Measurements from ENCODE around the gene TSC22D1.

TSC22D1 gene

GRCh38 chr13:44383945-44384344 is 192.2 kb downstream of the TSC22D1 start:
- no peak for TF ChIP-seq REST (IDR thresholded peaks at IDR 0.05; ENCODE audit: insufficient read depth in 1 of 2, low read depth in 2 of 2, low read length in 2 of 2)
- TF ChIP-seq TAF1 (IDR thresholded peaks at IDR 0.05; ENCODE audit: borderline replicate concordance, insufficient read depth, low read length): no peak
- TF ChIP-seq FOXP2 (optimal IDR thresholded peaks at IDR 0.05; ENCODE audit: borderline replicate concordance, extremely low read depth, extremely low read length, insufficient read depth): no peak
- no peak for TF ChIP-seq POLR2AphosphoS5 (IDR thresholded peaks at IDR 0.05; ENCODE audit: low read depth, low read length)
- TF ChIP-seq SIN3A (IDR thresholded peaks at IDR 0.05; ENCODE audit: borderline replicate concordance, insufficient read depth, low read length): no peak

- TF ChIP-seq POLR2AphosphoS5 (IDR thresholded peaks at IDR 0.05; ENCODE audit: low read depth, low read length) (no peak), SIN3A (IDR thresholded peaks at IDR 0.05; ENCODE audit: borderline replicate concordance, insufficient read depth, low read length) (no peak), REST (IDR thresholded peaks at IDR 0.05; ENCODE audit: insufficient read depth in 1 of 2, low read depth in 2 of 2, low read length in 2 of 2) (no peak), TAF1 (IDR thresholded peaks at IDR 0.05; ENCODE audit: borderline replicate concordance, insufficient read depth, low read length) (no peak), FOXP2 (optimal IDR thresholded peaks at IDR 0.05; ENCODE audit: borderline replicate concordance, extremely low read depth, extremely low read length, insufficient read depth) (no peak)
These were observed 193.4 kb downstream of the TSC22D1 start for GRCh38 chr13:44382635-44383145.

Data from PFSK-1 (cell line).